Subcutaneous adipose tissue (tissue), 4 donors: ENCODE results near the gene RNF43. TPM values are rescaled to one million over a fixed set of nuclear protein-coding genes. Genes with fewer than 3 reads are reported as not detected.

Experiments used
- CTCF ChIP-seq: fragments of 450-650 bp; IDR thresholded peaks from one replicate; pipeline ENCODE4 v1.5.1; 2016; ENCODE audit warnings: low read depth, mild to moderate bottlenecking, control low read depth, antibody characterized with exemption, moderate library complexity
- total RNA-seq, 4 donors: library from RNA; depleted of rRNA; stranded (reverse); fragments of >200 nt; gene quantifications; one replicate each; pipeline ENCODE4 v1.1.0, GENCODE V29; 2016

Gene RNF43
- total RNA-seq, 4 donors from 2014 or later: not detected

DNA sequence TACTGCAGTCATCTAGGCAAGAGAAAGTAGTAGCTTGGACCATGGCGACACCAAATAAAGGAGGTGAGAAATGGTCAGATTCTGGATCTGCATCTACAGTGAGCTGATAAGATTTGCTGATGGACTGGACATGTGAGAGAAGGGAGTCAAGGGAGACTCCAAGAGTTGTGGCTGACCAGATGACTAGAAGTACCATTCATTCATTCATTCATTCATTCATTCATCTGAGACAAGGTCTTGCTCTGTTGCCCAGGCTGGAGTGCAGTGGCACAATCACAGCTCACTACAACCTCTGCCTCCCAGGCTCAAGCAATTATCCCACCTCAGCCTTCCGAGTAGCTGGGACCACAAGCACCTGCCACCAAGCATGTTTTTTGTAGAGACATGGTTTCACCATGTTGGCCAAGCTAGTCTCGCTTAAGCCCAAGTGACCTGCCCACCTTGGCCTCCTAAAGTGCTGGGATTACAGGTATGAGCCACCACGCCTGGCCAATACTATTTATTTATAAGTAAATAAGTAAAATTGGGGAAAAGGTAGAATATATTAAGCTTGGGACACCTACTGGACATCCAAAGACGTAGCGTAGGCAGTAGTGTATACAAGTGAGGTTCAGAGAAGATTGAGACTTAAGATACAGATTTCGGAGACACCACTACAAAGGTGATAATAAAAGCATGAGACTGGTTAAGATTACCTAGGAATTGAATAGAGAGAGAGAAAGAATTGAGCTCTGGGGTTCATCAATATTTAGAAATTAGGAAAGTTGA lies 15.7 kb upstream of the RNF43 start:
- no peak for TF ChIP-seq CTCF

- no peak for TF ChIP-seq CTCF
Observed at GRCh38 chr17:58427807-58428206, 10.5 kb upstream of the RNF43 start.

DNA sequence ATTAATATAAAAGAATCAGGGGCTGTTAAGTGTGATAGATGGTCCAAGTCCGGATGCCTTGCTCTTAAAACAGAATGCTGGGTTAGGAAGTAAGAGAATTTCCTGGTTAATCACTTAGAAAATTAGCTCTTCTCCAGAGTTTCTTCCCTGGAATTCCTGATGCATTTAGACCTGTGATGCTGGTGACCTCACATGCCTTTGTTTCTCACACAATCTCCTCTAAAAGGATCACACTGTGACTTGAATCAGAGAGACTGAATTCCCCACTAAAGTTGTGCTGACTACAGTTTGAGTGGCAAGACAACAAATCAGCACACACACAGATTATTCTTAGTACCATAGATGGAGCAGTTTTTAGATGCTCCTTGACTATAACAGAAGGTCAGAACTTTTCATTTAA lies 4.4 kb upstream of the RNF43 start:
- TF ChIP-seq CTCF: no peak

DNA sequence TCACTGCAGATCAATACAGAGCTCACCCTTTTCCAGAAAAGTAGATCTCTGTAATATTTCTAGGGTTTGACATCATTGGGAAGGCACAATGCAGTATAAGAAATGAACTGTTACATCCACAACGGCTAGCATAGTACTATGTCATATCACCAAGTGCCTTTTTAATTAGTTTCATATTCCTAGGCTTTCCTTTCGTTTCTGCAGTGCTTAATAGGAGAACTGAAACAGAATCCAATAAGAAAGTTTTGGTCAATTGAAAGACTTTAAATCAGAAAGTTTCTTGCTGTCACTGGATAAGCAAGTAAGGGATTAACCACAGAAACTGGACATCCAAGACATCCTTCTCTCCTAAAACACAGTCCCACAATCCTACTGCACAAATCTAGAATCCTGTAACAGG lies 3.5 kb upstream of the RNF43 start:
- TF ChIP-seq CTCF: no peak

GRCh38 chr17:58416937-58417299 lies 416 bp downstream of the RNF43 start:
- TF ChIP-seq CTCF: no peak

DNA sequence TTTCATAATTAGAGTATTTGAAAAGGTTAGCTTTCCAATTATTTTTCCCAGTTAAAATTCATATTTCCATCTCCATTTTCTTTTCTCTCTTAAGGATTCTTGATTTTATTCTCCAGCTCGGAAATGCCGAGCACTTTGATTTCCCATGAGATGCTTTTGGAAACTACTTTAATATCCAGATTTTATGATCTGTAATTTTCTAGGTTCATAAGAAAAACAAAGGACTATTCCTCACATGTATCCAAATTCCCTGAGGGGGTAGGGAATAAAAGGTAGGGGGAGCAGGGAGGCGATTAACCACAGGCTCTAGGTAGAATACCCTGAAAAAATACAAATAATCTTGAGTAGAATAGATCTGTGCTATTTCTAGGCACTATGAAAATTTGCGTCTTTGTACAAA lies 938 bp downstream of the RNF43 start:
- no peak for TF ChIP-seq CTCF

DNA sequence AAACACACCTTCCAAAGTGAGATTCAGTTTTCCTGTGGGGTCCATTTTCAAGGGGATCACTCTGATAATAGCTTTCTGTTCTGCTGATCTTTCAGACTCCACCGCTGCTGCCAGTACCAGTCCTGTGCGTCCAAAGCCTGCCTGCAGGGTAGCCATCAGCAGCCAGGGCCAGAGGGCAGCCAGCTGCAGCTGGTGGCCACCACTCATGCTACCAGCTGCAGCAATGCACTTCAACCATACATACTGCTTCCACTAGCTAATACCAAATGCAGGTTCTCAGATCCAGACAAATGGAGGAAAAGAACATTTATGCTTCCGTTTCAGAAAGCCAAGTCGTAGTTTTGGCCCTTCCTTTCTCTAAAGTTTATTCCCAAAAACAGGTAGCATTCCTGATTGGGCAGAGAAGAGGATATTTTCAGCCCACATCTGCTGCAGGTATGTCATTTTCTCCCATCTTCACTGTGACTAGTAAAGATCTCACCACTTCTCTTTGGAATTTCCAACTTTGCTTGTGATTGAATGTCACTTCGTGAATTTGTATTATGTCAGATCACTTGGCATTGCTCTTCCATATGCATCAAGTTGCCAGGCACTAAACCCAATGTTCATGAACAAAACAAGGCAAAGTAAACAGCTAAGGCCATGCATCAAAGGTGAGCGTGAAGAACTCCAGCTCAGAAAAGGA lies 1.8 kb downstream of the RNF43 start:
- TF ChIP-seq CTCF: no peak
